Measurements from ENCODE around the gene HYAL1. TPM values are rescaled to one million over a fixed set of nuclear protein-coding genes. Genes with fewer than 3 reads are reported as not detected.

Gene HYAL1
- total RNA-seq, 4 donors from 2014 or later: 1.8 to 13.8 (median 3.8) TPM

DNA sequence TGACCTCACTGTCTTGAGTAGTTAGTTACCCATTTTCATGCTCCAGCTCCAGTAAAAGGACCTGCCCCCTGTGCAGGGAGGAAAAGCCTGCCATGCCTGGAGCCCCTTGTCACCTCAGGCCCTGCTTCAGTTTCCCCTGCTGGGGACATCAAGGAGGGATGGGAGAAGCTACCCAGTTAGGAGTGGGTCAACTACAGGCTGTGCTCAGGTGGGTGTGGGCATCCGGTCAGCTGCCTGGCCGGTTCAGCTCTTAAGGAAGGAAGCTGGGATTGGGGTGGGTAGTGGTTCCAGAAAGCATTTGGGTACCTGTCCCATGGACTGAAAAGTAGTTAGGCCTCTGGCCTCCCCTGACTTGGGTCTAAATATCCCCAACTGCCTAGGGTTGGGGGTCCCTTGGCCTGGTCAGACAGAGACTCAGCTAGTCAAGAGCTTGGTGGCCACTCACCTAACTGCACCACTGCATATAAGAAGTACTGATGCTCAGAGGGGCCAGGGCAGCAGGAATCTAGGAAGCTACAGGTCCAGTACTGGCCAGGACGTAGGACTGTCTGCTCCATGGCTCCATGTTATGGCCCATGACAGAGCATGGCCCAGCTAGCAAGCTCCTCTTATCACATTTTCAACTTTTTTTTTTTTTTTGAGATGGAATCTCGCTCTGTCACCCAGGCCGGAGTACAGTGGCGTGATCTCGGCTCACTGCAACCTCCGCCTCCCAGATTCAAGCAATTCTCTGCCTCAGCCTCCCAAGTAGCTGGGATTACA, 23.9 kb downstream of the HYAL1 start:
- no peak for DNase-seq
- Histone ChIP-seq H3K4me3 (no peak overlapping the region), H3K9me3 (no peaks in the 10 kb centered on the region), H3K27me3 (peaks cover 24% of the 10 kb centered on the region), H3K4me1 (peaks cover 0 to 4% (median 2%) of the 10 kb centered on the region in 4 donors), H3K36me3 (no peaks in the 10 kb centered on the region), H3K27ac (no peak overlapping the region)
- 91% methylated on average over 8 of the region's 8 CpGs; no CpG with 5 or more reads in 1 of the 2 donors for WGBS, 2 donors (ENCODE audit: low coverage in 1 of 2)
- intact Hi-C loops (cut with DNase I; ENCODE audit: low total_unique reads): loop anchor here (10.0 kb wide), 1 partner anchor 155 kb away; no protein-coding TSS in a partner anchor
- in situ Hi-C loops (cut with MboI; ENCODE audit: low pct_ligation_motif_present in 1 of 4, low pct_unique_long_range_greater_than_20kb in 1 of 4, low sequenced_read_pairs in 3 of 4): no loop called here
- TF ChIP-seq, protein P1, sequence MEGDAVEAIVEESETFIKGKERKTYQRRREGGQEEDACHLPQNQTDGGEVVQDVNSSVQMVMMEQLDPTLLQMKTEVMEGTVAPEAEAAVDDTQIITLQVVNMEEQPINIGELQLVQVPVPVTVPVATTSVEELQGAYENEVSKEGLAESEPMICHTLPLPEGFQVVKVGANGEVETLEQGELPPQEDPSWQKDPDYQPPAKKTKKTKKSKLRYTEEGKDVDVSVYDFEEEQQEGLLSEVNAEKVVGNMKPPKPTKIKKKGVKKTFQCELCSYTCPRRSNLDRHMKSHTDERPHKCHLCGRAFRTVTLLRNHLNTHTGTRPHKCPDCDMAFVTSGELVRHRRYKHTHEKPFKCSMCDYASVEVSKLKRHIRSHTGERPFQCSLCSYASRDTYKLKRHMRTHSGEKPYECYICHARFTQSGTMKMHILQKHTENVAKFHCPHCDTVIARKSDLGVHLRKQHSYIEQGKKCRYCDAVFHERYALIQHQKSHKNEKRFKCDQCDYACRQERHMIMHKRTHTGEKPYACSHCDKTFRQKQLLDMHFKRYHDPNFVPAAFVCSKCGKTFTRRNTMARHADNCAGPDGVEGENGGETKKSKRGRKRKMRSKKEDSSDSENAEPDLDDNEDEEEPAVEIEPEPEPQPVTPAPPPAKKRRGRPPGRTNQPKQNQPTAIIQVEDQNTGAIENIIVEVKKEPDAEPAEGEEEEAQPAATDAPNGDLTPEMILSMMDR (IDR thresholded peaks at IDR 0.05): no peak
- TF ChIP-seq POLR2AphosphoS5 (IDR thresholded peaks at IDR 0.05): no peak
- no peak for TF ChIP-seq POLR2A (IDR thresholded peaks at IDR 0.05)
- TF ChIP-seq EP300 (IDR thresholded peaks at IDR 0.05; ENCODE audit: low read depth): no peak

DNA sequence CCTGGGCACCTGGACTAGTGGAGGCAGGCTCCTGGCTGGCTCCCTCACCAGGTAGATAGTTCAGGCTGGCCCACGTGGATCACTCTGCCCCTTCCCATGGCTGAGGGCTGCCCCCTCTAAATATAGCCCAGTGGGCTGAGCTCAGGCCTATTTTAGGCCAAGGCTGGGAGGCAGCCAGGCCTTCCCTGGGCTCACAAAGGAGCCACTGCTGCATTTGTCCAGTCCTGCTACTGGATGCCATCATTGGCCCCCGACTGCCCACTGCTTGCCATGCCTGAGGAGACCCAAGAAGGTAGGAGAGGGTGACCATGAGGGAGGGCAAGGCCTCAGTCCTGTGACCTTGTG, 24.5 kb downstream of the HYAL1 start, which contains the start of gene LSMEM2:
Gene LSMEM2 (plus strand): TSS at position 208 of the 345 bp plus-strand sequence. CDS start 27 bp downstream, at position 235.
- in situ Hi-C loops (cut with MboI; ENCODE audit: low pct_ligation_motif_present in 1 of 4, low pct_unique_long_range_greater_than_20kb in 1 of 4, low sequenced_read_pairs in 3 of 4): no loop called here
- no peak within 1 kb of the TSS for H3K27ac ChIP-seq
- H3K36me3 ChIP-seq: no peaks in the 10 kb centered on the region

DNA sequence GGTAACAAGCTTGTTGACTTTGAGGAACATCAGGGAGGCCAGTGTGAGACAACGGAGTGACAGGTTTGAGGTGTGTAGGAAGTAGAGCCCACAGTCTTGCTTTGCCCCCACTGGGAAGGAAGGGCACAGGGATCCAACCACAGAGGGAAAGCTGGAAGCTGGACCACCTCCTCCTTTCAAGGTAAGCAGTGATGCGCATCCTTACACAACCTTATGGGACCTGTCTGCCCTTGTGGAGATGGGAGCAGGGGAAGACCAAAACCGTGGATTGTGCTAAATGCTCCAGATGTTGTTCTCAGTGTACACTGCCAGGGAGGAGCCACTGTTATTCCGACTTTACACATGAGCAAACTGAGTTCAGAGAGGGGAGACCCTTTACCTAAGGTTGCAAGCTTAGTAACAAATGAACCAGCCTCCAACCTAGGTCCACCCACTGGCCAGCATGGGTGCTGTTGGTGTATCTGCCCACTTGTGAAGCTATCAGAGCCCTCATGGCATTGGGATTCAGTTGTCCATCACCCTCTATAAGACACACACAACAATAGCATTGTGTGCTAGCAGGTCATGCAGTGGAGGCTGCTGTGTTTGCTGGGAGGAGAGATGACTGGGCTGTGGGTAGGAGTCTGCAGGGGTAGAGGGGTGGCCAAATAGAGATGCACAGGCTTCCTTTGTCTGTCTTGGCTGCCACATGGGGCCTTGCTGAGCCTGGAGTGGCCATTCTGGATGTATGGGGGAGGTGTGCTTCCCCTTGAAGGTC, 25.1 kb downstream of the HYAL1 start:
- TF ChIP-seq EP300 (IDR thresholded peaks at IDR 0.05; ENCODE audit: low read depth) (no peak), POLR2AphosphoS5 (IDR thresholded peaks at IDR 0.05) (no peak), POLR2A (IDR thresholded peaks at IDR 0.05) (no peak)
- TF ChIP-seq, protein P1 (IDR thresholded peaks at IDR 0.05): no peak
- Histone ChIP-seq H3K27ac (no peak overlapping the region), H3K9me3 (no peaks in the 10 kb centered on the region), H3K4me1 (peaks cover 3 to 15% (median 9%) of the 10 kb centered on the region in 4 donors), H3K36me3 (no peaks in the 10 kb centered on the region), H3K27me3 (peaks cover 32% of the 10 kb centered on the region), H3K4me3 (no peak overlapping the region)
- DNase-seq: no peak
- in situ Hi-C loops (cut with MboI; ENCODE audit: low pct_ligation_motif_present in 1 of 4, low pct_unique_long_range_greater_than_20kb in 1 of 4, low sequenced_read_pairs in 3 of 4): no loop called here
- WGBS, 2 donors (ENCODE audit: low coverage in 1 of 2): 74% methylated on average over 4 of the region's 4 CpGs; no CpG with 5 or more reads in 1 of the 2 donors
- intact Hi-C loops (cut with DNase I; ENCODE audit: low total_unique reads): loop anchor here (10.0 kb wide), 1 partner anchor 154 kb away; no protein-coding TSS in a partner anchor

More for the DNA sequence above, 24.5 kb downstream of the HYAL1 start, which contains the start of gene LSMEM2:
- Histone ChIP-seq H3K27me3 (peaks cover 27% of the 10 kb centered on the region), H3K4me1 (peaks cover 0 to 10% (median 4%) of the 10 kb centered on the region in 4 donors), H3K4me3 (no peak within 1 kb of the TSS), H3K9me3 (no peaks in the 10 kb centered on the region)
- DNase-seq: no peak
- intact Hi-C loops (cut with DNase I; ENCODE audit: low total_unique reads): loop anchor here (10.0 kb wide), 1 partner anchor 154 kb away; no protein-coding TSS in a partner anchor
- TF ChIP-seq, protein P1 (IDR thresholded peaks at IDR 0.05): no peak
- TF ChIP-seq POLR2AphosphoS5 (IDR thresholded peaks at IDR 0.05): no peak
- TF ChIP-seq EP300 (IDR thresholded peaks at IDR 0.05; ENCODE audit: low read depth): no peak
- TF ChIP-seq POLR2A (IDR thresholded peaks at IDR 0.05): no peak
- WGBS, 2 donors (ENCODE audit: low coverage in 1 of 2): 71% methylated on average over 1 of the region's 2 CpGs; no CpG with 5 or more reads in 1 of the 2 donors

DNA sequence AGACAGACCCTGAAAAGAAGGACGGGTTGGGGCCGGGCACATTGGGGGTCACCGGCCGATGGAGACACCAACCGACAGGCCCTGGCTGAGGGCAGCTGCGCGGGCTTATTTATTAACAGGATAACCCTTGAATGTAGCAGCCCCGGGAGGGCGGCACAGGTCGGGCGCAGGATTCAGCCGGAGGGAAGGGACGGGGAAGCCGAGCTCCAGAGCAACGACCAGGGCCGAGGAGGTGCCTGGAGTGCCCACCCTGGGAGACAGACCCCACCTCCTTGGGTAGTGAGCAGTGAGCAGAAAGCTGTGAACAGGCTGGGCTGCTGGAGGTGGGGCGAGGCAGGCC, 26.6 kb downstream of the HYAL1 start:
- Histone ChIP-seq H3K4me3 (no peak overlapping the region), H3K27ac (no peak overlapping the region), H3K4me1 (peaks cover 7 to 26% (median 14%) of the 10 kb centered on the region in 4 donors), H3K36me3 (no peaks in the 10 kb centered on the region), H3K9me3 (no peaks in the 10 kb centered on the region), H3K27me3 (peaks cover 33% of the 10 kb centered on the region)
- no peak for DNase-seq
- in situ Hi-C loops (cut with MboI; ENCODE audit: low pct_ligation_motif_present in 1 of 4, low pct_unique_long_range_greater_than_20kb in 1 of 4, low sequenced_read_pairs in 3 of 4): no loop called here
- WGBS, 2 donors (ENCODE audit: low coverage in 1 of 2): 87% methylated on average over 17 of the region's 17 CpGs; no CpG with 5 or more reads in 1 of the 2 donors
- TF ChIP-seq POLR2AphosphoS5 (IDR thresholded peaks at IDR 0.05) (no peak), EP300 (IDR thresholded peaks at IDR 0.05; ENCODE audit: low read depth) (no peak), POLR2A (IDR thresholded peaks at IDR 0.05) (no peak)
- TF ChIP-seq, protein P1 (IDR thresholded peaks at IDR 0.05): no peak
- intact Hi-C loops (cut with DNase I; ENCODE audit: low total_unique reads): loop anchor here (10.0 kb wide), 1 partner anchor 152 kb away; no protein-coding TSS in a partner anchor

Data from transverse colon (tissue), 4 donors.